ENCODE measurements around the gene POU6F2. TPM values are rescaled to one million over a fixed set of nuclear protein-coding genes. Genes with fewer than 3 reads are reported as not detected.

Gene POU6F2
- total RNA-seq, 4 donors from 2014 or later, result 0.31 to 0.66 TPM; not detected in 2

GRCh38 chr7:39168403-39169098 is 190.8 kb downstream of the POU6F2 start:
- no peaks in the 10 kb centered on the region for H3K4me1 ChIP-seq
- no peaks in the 10 kb centered on the region for H3K27me3 ChIP-seq
- TF ChIP-seq POLR2AphosphoS5 (IDR thresholded peaks at IDR 0.05) (no peak), POLR2A (IDR thresholded peaks at IDR 0.05) (no peak), EP300 (IDR thresholded peaks at IDR 0.05) (no peak)
- TF ChIP-seq, protein P1, sequence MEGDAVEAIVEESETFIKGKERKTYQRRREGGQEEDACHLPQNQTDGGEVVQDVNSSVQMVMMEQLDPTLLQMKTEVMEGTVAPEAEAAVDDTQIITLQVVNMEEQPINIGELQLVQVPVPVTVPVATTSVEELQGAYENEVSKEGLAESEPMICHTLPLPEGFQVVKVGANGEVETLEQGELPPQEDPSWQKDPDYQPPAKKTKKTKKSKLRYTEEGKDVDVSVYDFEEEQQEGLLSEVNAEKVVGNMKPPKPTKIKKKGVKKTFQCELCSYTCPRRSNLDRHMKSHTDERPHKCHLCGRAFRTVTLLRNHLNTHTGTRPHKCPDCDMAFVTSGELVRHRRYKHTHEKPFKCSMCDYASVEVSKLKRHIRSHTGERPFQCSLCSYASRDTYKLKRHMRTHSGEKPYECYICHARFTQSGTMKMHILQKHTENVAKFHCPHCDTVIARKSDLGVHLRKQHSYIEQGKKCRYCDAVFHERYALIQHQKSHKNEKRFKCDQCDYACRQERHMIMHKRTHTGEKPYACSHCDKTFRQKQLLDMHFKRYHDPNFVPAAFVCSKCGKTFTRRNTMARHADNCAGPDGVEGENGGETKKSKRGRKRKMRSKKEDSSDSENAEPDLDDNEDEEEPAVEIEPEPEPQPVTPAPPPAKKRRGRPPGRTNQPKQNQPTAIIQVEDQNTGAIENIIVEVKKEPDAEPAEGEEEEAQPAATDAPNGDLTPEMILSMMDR (IDR thresholded peaks at IDR 0.05), result no peak
- WGBS, 2 donors (ENCODE audit: low coverage in 1 of 2), result 37 to 39% methylated on average over 7 to 8 of the region's 8 CpGs
- no peak for ATAC-seq
- H3K9me3 ChIP-seq, result no peaks in the 10 kb centered on the region
- H3K4me3 ChIP-seq, result no peak overlapping the region
- H3K27ac ChIP-seq, result no peak overlapping the region
- H3K36me3 ChIP-seq, result no peaks in the 10 kb centered on the region

GRCh38 chr7:39172137-39172536 is 194.4 kb downstream of the POU6F2 start:
- Histone ChIP-seq H3K27me3 (no peaks in the 10 kb centered on the region), H3K36me3 (no peaks in the 10 kb centered on the region), H3K4me1 (no peaks in the 10 kb centered on the region), H3K9me3 (no peaks in the 10 kb centered on the region), H3K27ac (no peak overlapping the region), H3K4me3 (no peak overlapping the region)
- WGBS, 2 donors (ENCODE audit: low coverage in 1 of 2), result 35 to 67% methylated on average over 1 of the region's 1 CpG
- ATAC-seq, result no peak
- TF ChIP-seq POLR2A (IDR thresholded peaks at IDR 0.05), result no peak
- TF ChIP-seq POLR2AphosphoS5 (IDR thresholded peaks at IDR 0.05), result no peak
- TF ChIP-seq EP300 (IDR thresholded peaks at IDR 0.05), result no peak
- TF ChIP-seq, protein P1 (IDR thresholded peaks at IDR 0.05), result no peak

DNA sequence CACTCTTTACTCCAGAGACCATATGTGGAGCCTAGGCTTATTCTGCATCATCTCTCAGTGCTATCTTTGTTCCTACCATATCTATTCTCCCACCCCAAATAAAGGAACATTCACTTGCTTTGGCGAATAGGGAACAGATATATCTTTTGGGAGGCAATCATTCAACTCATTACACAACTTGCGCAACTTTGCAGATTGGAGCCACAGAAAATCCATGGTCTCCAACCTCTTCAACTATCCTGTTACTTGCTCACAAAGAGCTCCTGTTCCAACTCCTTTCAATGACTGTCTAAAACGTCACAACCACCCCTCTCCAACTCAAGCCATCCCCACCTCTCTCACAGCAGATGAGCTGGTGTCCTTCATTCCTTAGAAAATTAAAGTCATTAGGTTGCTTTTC is 203.7 kb downstream of the POU6F2 start:
- no peak for ATAC-seq
- Histone ChIP-seq H3K27ac (no peak overlapping the region), H3K27me3 (no peaks in the 10 kb centered on the region), H3K4me3 (no peak overlapping the region), H3K4me1 (no peaks in the 10 kb centered on the region), H3K36me3 (no peaks in the 10 kb centered on the region), H3K9me3 (no peaks in the 10 kb centered on the region)
- TF ChIP-seq, protein P1 (IDR thresholded peaks at IDR 0.05), result no peak
- TF ChIP-seq EP300 (IDR thresholded peaks at IDR 0.05), result no peak
- no peak for TF ChIP-seq POLR2A (IDR thresholded peaks at IDR 0.05)
- no peak for TF ChIP-seq POLR2AphosphoS5 (IDR thresholded peaks at IDR 0.05)
- WGBS, 2 donors (ENCODE audit: low coverage in 1 of 2), result 80 to 85% methylated on average over 3 of the region's 3 CpGs

DNA sequence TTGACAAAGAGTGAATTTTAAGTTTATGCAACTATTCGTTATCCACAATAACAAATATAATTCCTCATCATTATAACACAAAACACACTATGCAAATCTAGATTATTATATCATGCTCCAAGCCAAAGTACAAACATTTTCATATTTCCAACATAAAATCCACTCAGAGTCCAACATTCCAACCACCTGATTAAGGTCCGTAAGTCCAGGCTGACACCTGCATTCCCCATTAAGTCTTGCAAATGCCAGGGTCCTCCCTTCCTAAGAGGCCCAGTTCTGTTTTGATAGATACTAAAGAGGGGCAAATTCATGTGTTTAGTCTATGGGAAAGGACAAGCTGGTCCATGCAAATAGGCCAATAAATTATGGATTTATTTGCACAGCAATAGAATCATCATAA is 206.1 kb downstream of the POU6F2 start:
- no peak for ATAC-seq
- 71 to 77% methylated on average over 2 of the region's 2 CpGs for whole genome bisulfite sequencing, 2 donors (ENCODE audit: low coverage in 1 of 2)
- H3K4me3 ChIP-seq, result no peak overlapping the region
- TF ChIP-seq, protein P1 (IDR thresholded peaks at IDR 0.05), result no peak
- TF ChIP-seq EP300 (IDR thresholded peaks at IDR 0.05) (no peak), POLR2A (IDR thresholded peaks at IDR 0.05) (no peak), POLR2AphosphoS5 (IDR thresholded peaks at IDR 0.05) (no peak)
- H3K9me3 ChIP-seq, result no peaks in the 10 kb centered on the region
- H3K36me3 ChIP-seq, result no peaks in the 10 kb centered on the region
- no peaks in the 10 kb centered on the region for H3K27me3 ChIP-seq
- no peaks in the 10 kb centered on the region for H3K4me1 ChIP-seq
- no peak overlapping the region for H3K27ac ChIP-seq

- no peaks in the 10 kb centered on the region for H3K27me3 ChIP-seq
- WGBS, 2 donors (ENCODE audit: low coverage in 1 of 2), result 49 to 58% methylated on average over 3 of the region's 3 CpGs
- no peak overlapping the region for H3K27ac ChIP-seq
- H3K4me3 ChIP-seq, result no peak overlapping the region
- TF ChIP-seq POLR2A (IDR thresholded peaks at IDR 0.05), result no peak
- no peak for TF ChIP-seq POLR2AphosphoS5 (IDR thresholded peaks at IDR 0.05)
- TF ChIP-seq, protein P1 (IDR thresholded peaks at IDR 0.05), result no peak
- TF ChIP-seq EP300 (IDR thresholded peaks at IDR 0.05), result no peak
- no peaks in the 10 kb centered on the region for H3K9me3 ChIP-seq
- no peaks in the 10 kb centered on the region for H3K4me1 ChIP-seq
- H3K36me3 ChIP-seq, result no peaks in the 10 kb centered on the region
- ATAC-seq, result no peak
These were observed 206.7 kb downstream of the POU6F2 start for GRCh38 chr7:39184391-39184790.
